HG03139 (cell line): Measurements from ENCODE around the gene SMO.
"Not testable (repeated sequence)": the region's sequence is repeated elsewhere in the genome, so short reads cannot be mapped to it uniquely, and the experiment has no call there.

Experiments
- ATAC-seq: cut with Tn5 transposase; IDR thresholded peaks from one replicate; pipeline ENCODE4 v1.9.1; 2021; ENCODE audit not compliant: unreplicated experiment

Gene SMO

DNA sequence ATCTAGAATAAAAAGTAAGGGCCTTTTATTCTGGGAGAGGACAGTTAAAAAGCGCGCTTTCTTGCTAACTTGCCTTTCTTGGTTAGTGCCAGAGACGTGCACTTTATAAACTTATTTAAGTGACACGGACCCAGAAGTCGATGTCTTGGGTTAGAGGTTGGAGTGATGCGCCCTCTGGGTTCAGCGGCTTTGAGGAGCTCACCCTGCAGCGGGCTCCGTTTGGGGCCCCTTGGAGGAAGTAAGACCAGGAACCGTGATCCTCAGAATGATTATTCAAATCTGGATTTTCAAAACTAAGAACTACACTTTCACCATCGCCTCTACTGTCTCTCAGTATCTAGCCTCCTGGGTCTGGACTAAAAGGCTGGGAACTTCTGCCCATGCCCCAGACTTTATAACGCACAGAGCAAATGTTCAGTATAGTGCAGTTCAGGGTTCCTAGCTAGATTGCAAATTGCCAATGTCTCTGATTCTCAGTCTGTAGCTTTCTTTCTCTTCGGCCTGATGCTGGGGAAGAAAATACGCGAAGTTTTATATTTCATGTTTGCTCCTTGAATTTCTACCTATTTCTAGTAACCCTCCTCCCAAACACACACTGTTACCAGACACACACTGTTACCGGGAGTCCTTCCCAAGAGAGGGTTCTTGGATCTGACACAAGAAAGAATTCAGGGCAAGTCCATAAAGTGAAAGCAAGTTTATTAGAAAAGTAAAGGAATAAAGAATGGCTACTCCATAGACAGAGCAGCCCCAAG is 18.6 kb upstream of the SMO start:
- ATAC-seq = peak; percentile 62

DNA sequence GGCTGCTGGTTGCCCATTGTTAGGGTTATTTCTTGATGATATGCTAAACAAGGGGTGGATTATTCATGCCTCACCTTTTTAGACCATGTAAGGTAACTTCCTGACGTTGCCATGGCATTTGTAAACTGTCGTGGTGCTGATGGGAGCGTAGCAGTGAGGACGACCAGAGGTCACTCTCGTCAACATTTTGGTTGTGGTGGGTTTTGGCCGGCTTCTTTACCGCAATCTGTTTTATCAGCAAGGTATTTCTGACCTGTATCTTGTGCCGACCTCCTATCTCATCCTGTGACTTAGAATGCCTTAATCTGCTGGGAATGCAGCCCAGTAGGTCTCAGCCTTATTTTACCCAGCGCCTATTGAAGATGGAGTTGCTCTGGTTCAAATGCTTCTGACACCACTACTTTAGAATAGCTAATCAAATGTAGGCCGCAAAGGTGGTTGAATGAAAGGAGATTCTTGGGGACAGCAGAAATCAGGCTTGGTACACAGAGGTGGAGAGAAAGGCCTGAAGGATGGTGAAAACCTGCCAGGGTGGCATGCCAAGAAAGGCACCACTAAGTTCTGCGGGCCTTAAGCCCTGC is 17.9 kb upstream of the SMO start:
- no peak for ATAC-seq

DNA sequence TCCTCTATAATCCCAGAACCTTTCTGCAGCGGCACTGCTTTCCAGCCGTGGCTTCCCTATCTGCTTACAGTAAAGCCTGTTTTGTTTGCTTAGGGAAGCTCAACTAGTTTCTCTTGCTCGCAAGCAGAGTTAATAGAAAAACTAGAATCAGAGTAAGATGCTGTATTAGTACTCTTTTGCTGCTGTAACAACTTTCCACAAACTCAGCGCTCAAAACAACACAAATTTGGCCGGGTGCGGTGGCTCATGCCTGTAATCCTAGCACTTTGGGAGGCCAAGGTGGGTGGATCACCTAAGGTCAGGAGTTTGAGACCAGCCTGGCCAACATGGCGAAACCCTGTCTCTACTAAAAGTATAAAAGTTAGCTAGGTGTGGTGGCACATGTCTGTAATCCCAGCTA is 14.6 kb upstream of the SMO start:
- ATAC-seq = not testable (repeated sequence)

DNA sequence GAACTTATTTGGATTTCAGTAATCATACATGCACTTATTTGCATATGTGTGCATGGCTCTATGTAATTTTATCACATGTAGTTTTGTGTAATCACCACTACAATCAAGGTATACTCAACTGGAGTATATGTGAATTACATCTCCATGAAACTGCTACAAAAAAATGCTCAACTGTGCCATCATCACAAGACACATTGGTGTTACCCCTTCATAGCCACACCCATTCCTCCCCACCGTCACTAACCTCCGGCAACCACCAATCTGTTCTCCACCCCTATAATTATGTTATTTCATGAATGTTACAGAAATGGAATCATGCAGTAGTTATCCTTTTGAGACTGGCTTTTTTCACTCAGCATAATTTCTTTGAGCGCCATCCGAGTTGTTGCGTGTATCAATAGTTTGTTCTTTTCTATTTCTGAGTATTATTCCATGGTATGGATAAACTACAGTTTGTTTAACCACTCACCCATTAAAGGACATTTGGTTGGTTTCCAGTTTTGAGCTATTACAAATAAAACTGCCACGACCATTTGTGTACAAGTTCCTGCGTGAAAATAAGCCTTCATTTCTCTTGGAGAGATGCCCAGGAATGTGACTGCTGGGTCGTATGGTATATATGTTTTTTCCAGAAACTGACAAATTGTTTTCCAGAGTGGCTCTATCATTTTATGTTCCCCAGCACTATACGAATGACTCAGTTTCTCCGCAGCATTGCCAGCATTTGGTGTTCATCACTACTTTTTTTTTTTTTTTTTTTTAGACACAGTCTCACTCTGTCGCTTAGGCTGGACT is 11.3 kb upstream of the SMO start:
- ATAC-seq = no peak

DNA sequence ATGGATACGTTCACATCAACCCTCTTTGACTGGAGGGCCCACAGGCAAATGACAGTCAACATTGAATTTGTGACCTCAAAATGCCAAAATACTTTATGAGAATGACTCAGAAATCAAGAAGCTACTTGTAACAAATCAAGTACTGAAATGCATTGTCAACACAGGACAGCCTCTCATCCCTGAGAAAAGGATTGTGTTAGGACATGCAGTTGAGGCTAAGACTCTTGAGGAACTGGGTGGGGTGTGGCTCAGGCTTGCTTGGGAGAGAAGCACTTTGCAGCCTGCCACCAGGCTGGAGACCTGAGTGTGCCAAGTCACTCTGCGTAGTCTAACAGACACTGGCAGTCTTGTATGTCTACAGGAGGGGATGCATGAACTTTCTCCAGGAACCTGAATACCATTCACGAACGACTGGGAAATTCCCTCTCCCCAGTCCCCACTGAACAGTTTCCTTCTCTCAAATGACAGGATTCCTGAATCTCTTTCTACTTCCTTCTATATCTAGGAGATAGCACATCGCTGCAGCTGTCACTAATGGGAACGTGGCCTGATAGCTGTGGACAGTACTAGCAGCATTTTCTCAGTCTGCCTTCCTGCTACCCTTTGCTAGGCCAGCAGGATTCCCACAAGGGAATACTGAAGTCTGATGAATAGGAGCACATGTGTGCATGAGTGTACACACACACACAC is 3.3 kb upstream of the SMO start:
- ATAC-seq = no peak

DNA sequence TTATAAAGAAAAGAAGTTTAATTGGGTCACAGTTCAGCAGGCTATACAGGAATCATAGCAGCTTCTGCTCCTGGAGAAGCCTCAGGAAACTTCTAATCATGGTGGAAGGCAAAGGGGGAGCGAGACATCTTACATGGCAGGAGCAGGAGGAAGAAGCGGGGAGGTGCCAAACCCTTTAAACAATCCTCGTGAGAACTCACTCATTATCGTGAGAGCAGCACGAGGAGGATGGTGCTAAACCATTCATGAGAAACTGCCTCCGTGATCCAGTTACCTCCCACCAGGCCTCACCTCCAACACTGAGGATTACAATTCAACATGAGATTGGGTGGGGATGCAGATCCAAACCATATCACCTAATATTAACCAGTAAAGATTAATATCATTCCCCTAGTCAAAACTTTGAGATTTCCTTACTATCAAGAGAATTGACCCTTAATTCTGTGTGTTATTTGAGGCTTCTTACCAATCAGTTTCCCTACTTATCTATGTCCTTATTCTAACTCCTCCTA is 1.6 kb upstream of the SMO start:
- no peak for ATAC-seq

DNA sequence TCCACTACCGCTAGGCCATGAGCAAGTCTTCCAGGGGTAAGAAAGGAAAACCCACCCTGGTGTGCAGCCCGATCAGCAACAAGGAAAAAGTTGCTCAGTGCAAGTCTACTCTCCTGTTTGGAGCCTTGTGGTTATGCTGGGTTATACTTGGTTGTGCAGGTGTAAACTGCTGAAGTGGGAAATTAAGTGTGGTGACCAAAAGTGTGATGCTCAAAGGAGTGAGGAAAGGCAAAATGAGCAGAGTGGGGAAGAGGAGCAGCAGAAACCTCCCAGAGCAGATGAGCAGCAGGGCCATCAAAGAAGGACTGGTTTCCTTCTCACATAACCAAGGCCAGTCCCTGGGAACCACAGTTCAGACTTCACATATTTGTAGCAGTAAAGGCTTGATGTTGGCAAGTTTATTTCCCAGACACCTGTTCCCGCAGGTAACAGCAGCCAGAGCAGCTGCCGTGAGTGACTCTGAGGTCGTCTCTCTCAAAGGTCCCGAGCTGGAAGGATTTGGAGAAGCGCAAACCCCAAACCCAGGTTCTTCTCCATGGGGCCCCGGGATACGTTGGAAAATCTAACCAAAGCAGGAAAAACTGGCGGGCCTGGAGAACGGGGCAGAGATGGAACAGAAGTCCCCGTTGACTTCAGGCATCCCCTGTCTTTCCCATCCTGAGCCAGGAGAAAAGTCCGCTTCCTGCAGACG is 607 bp upstream of the SMO start:
- no peak for ATAC-seq

DNA sequence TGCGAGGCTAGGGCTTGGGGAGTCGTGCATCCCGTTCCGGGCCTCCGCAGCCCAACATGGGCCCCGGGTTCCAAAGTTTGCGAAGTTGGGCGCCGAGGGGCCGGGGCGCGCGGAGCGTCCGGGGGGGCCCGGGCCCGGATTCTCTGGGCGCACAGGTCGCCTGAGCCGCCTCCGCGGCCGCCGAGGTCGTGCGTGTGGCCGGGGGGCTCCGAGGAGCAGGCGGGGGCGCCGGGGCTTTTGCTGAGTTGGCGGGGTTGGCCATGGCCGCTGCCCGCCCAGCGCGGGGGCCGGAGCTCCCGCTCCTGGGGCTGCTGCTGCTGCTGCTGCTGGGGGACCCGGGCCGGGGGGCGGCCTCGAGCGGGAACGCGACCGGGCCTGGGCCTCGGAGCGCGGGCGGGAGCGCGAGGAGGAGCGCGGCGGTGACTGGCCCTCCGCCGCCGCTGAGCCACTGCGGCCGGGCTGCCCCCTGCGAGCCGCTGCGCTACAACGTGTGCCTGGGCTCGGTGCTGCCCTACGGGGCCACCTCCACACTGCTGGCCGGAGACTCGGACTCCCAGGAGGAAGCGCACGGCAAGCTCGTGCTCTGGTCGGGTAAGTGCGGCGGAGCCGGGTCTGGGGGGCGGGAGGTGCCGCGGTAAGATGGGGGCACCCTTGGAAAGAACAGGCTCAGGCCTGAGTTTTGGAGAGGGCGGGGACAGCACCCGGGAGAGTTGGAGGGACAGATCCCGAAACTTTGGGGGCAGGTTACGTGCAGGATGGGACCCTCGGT is 643 bp downstream of the SMO start:
- no peak for ATAC-seq

DNA sequence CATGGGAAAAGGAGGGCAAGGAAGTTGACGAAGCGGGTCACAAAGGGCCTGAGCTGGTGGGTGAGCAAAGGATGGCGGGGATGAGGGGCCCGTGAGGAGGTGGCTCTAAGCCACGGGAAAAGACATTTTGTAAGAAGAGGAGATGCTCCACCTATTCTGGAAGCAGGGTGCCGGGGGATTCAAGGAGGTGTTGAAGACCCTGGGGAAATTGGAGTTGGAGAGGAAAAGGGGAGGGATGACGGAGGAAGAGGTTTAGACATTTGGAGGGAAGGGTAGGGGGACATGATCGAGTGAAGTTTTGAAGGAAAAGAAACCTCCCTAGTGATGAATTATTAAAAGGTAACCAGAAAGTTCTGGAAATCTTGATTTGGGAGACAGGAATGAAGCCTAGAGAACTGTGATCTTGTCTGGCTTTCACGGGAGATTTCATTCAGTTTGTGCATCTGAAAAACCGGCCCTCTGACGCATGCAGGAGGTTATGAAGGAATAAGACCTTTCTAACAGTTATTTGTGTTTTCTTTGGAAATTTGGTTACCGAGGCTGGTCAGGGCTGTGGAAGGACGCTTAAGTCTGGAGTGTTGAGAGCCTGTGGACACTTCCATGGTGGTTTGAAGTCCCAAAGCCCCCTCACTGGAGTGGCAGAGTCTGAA is 1.4 kb downstream of the SMO start:
- ATAC-seq = no peak

DNA sequence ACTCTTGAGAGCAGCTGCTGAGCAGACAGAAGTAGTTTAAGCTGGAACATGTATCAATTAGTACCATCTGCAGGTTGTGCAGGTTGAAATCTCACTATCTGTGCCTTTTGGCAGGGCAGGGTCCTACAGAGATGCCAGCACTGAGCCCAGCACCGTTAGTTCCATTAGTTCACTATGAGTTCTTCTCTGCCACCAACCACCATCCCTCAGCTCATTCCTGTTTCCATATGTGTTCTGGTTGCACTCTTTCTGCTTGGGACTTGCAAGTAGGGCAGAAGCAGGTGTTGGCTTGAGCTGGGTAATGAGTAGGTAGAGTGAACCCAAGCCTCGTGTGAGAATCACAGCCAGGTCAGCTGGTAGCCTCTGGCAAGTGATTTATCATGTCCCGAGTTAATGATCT is 2.8 kb downstream of the SMO start:
- ATAC-seq = no peak

DNA sequence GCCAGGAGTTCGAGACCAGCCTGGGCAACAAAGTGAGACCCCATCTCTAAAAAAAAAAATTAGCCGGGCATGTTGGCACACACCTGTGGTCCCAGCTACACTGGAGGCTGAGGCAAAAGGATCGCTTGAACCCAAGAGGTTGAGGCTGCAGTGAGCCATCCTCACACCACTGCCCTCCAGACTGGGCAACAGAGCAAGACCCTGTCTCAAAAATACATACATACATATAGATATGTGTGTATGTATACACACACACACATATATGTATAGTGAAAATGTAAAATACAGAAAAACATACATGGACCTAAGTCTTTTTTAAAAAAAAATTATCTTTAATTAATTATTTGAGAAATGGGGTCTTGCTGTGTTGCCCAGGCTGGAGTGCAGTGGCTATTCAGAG is 5.5 kb downstream of the SMO start:
- no peak for ATAC-seq

DNA sequence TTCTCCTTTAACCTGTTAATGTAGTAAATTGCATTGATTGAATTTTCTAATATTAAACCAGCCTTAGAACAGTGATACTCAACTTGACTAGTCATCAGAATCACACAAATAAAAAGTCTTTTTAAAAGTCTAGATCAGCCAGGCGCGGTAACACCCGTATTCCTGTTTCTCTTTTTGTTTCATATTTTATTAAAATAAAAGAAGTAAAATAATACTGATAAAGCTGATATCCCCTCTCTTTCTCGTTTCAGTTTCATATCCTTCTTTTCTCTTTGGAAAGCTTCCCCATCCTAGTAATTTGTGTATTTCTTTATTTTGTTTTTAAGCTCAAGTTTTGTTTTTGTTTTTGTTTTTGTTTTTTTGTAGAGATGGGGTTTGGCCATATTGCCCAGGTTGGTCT is 9.3 kb downstream of the SMO start:
- ATAC-seq = no peak

DNA sequence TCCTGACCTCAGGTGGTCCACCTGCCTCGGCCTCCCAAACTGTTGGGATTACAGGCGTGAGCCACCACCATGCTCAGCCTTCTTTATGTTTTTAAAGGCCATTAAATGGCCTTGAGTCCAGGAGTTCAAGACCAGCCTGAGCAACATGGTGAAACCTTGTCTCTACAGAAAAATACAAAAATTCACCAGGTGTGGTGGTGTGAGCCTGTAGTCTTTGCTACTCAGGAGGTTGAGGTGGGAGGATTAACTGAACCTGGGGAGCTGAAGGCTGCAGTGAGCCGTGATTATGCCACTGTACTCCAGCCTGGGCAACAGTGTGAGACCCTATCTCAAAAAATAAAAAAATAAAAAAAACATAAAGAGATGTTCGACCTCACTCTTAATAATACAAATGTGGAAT is 11.0 kb downstream of the SMO start:
- ATAC-seq = no peak

DNA sequence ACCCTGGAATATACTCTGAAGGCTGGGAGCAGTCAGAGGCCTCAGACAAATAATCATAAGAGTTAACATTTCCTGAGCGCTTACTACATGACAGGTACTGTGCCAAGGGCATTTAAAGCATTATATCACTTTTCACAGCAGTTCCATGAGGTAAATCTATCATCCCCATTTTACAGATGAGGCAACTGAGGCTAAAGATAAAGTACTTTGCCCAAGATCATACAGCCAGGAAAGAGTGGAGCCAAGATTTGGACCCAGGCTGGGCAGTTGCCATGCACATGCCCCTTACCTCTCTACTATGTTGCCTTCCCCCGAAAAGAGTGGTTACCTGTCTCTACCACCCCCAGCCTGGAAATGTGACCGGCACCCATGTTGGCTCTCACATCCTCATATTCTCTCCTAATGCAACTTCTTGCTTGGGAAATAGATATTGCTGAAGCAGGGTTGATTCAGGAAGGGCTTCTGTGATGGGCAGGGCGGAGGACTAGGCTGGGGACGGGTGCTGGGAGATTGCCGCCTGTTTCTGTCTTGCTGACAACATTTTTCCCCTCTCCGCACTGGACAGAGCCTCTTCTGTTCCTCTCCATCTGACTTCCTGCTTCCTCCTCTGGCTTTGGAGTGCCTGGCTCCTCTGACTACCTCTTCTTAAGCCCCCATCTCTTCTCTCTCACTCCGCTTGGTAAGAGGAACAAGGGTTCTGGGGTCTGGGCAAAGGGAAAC is 13.8 kb downstream of the SMO start:
- no peak for ATAC-seq

DNA sequence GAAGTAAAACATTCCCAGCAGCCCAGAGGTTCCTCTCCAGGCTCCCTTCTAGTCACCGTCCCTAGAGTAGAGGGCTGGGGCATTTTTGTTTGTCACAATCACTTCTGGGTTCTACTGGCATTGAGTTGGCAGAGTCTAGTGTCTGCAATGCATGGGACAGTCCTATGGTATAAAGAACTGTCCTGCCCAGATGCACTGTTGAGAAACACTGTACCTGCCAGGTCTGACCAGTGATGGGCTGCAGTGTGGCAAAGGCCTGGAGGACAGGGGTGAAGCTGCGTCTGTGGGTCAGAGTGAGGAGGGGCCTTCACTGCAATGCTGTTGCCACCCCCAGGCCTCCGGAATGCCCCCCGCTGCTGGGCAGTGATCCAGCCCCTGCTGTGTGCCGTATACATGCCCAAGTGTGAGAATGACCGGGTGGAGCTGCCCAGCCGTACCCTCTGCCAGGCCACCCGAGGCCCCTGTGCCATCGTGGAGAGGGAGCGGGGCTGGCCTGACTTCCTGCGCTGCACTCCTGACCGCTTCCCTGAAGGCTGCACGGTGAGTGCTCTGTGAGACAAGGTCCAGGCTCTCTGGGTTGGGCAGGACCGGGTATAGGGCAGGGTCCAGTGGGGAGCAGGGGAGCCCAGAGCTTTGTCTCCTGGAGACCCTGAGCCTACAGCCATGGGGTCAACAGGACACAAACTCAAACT is 14.8 kb downstream of the SMO start:
- no peak for ATAC-seq

DNA sequence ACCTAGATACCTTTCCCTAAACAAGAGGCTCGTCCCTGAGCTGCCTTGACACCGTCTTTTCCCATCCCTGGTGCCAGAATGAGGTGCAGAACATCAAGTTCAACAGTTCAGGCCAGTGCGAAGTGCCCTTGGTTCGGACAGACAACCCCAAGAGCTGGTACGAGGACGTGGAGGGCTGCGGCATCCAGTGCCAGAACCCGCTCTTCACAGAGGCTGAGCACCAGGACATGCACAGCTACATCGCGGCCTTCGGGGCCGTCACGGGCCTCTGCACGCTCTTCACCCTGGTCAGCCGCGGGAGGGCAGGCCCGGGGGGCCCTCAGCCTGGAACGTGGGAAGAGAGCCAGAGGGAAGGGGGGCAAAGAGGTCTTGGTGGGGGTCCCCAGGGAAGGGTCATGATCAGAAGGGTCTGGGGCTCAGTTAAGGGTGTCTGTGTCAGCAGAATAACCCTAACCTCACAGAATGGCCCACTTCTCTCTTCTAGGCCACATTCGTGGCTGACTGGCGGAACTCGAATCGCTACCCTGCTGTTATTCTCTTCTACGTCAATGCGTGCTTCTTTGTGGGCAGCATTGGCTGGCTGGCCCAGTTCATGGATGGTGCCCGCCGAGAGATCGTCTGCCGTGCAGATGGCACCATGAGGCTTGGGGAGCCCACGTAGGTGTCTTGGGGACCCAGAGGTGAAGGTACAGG is 16.8 kb downstream of the SMO start:
- no peak for ATAC-seq

DNA sequence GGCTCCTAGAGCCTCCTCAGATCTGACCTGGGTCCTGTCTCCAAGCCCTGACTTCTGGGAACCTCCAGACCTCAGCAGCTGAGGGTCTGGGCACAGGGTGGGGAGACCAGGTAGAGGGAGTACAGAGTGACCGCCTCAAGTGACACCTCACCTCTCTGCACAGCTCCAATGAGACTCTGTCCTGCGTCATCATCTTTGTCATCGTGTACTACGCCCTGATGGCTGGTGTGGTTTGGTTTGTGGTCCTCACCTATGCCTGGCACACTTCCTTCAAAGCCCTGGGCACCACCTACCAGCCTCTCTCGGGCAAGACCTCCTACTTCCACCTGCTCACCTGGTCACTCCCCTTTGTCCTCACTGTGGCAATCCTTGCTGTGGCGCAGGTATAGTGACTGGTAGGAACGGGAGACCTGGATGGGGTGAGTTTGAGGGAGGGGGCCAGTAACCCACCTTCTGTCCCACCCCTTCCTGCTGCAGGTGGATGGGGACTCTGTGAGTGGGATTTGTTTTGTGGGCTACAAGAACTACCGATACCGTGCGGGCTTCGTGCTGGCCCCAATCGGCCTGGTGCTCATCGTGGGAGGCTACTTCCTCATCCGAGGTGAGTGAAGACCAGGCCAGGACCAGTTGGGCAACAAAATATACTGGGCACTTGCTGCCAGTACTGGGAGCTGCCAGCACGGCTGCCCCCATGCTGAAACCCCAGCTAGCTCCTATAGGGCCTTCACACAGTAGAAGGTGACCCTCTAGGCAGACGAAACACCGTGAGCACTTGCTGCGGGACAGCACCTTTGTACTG is 17.8 kb downstream of the SMO start:
- ATAC-seq = no peak
